ENCODE measurements around the gene S100A12.

GRCh38 chr1:153360592-153361479 is 14.6 kb downstream of the S100A12 start:
- no peak for TF ChIP-seq POLR2A (IDR thresholded peaks at IDR 0.05)
- TF ChIP-seq CTCF (IDR thresholded peaks at IDR 0.05), result no peak
